ENCODE results near the gene AIRE.

GRCh38 chr21:44338971-44339910, 53.6 kb downstream of the AIRE start, which contains the start of gene CFAP410:
- TF ChIP-seq POLR2A (IDR thresholded peaks at IDR 0.05; ENCODE audit: low read depth, low read length) (peak; percentile 95), POLR2AphosphoS5 (IDR thresholded peaks at IDR 0.05; ENCODE audit: low read depth, low read length) (peak; percentile 94), TAF1 (IDR thresholded peaks at IDR 0.05; ENCODE audit: borderline replicate concordance, low read depth, low read length) (peak; percentile 68)
